HEK293 (cell line): ENCODE measurements around the gene HES7.

Experiments
- MZF1 ChIP-seq: fragments of 450-650 bp; formaldehyde crosslinking; IDR thresholded peaks from 2 replicates; pipeline ENCODE4 v1.5.1; 2017; ENCODE audit warnings: missing biosample characterization, missing genetic modification characterization, borderline replicate concordance
- ZBTB17 ChIP-seq: fragments of 450-650 bp; formaldehyde crosslinking; IDR thresholded peaks from 2 replicates; pipeline ENCODE4 v1.5.1; 2016; ENCODE audit warnings: missing biosample characterization, missing genetic modification characterization
- ZNF10 ChIP-seq: fragments of 450-650 bp; formaldehyde crosslinking; IDR thresholded peaks from 2 replicates; pipeline ENCODE4 v1.5.1; 2017; ENCODE audit warnings: missing biosample characterization, missing genetic modification characterization
- ZNF174 ChIP-seq: fragments of 450-650 bp; formaldehyde crosslinking; IDR thresholded peaks from 2 replicates; pipeline ENCODE4 v1.5.0; 2017; ENCODE audit warnings: missing biosample characterization, mild to moderate bottlenecking, missing genetic modification characterization
- ZNF2 ChIP-seq: fragments of 450-650 bp; formaldehyde crosslinking; IDR thresholded peaks from 2 replicates; pipeline ENCODE4 v1.5.1; 2016; ENCODE audit warnings: missing biosample characterization, missing genetic modification characterization
- ZNF211 ChIP-seq: fragments of 450-650 bp; formaldehyde crosslinking; IDR thresholded peaks from 2 replicates; pipeline ENCODE4 v1.5.1; 2016; ENCODE audit warnings: low read depth, missing biosample characterization, missing genetic modification characterization
- ZNF23 ChIP-seq: fragments of 450-650 bp; formaldehyde crosslinking; IDR thresholded peaks from 2 replicates; pipeline ENCODE4 v1.5.1; 2016; ENCODE audit warnings: missing biosample characterization, missing genetic modification characterization, borderline replicate concordance
- ZNF274 ChIP-seq, 2 experiments: fragments of 200-500 bp in 1 of 2; fragments of 450-650 bp in 1 of 2; sonication (Bioruptor generic) in 1 of 2; formaldehyde crosslinking in 1 of 2; IDR thresholded peaks; 2 replicates each; pipeline versions ENCODE4 v1.5.1 to v1.6.1; 2014 to 2016; ENCODE audit warnings: borderline replicate concordance in 1 of 2, inconsistent platforms in 1 of 2, low read length in 1 of 2, missing biosample characterization in 1 of 2, missing genetic modification characterization in 1 of 2
- TF ChIP-seq, protein P1 (sequence below): fragments of 450-650 bp; formaldehyde crosslinking; IDR thresholded peaks from 2 replicates; pipeline ENCODE4 v1.5.1; 2016; ENCODE audit warnings: missing biosample characterization, missing genetic modification characterization
- TF ChIP-seq, protein P2 (sequence below): fragments of 450-650 bp; formaldehyde crosslinking; IDR thresholded peaks from 2 replicates; pipeline ENCODE4 v1.5.1; 2016; ENCODE audit warnings: missing biosample characterization, missing genetic modification characterization
- TF ChIP-seq, protein P3 (sequence below): fragments of 450-650 bp; formaldehyde crosslinking; IDR thresholded peaks from 2 replicates; pipeline ENCODE4 v1.5.1; 2016; ENCODE audit warnings: missing biosample characterization, missing genetic modification characterization, low read depth

- TF ChIP-seq ZBTB17 (tag by site-specific recombination): no peak
- TF ChIP-seq, protein P1, sequence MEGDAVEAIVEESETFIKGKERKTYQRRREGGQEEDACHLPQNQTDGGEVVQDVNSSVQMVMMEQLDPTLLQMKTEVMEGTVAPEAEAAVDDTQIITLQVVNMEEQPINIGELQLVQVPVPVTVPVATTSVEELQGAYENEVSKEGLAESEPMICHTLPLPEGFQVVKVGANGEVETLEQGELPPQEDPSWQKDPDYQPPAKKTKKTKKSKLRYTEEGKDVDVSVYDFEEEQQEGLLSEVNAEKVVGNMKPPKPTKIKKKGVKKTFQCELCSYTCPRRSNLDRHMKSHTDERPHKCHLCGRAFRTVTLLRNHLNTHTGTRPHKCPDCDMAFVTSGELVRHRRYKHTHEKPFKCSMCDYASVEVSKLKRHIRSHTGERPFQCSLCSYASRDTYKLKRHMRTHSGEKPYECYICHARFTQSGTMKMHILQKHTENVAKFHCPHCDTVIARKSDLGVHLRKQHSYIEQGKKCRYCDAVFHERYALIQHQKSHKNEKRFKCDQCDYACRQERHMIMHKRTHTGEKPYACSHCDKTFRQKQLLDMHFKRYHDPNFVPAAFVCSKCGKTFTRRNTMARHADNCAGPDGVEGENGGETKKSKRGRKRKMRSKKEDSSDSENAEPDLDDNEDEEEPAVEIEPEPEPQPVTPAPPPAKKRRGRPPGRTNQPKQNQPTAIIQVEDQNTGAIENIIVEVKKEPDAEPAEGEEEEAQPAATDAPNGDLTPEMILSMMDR (tag by site-specific recombination): no peak
- TF ChIP-seq, protein P2, sequence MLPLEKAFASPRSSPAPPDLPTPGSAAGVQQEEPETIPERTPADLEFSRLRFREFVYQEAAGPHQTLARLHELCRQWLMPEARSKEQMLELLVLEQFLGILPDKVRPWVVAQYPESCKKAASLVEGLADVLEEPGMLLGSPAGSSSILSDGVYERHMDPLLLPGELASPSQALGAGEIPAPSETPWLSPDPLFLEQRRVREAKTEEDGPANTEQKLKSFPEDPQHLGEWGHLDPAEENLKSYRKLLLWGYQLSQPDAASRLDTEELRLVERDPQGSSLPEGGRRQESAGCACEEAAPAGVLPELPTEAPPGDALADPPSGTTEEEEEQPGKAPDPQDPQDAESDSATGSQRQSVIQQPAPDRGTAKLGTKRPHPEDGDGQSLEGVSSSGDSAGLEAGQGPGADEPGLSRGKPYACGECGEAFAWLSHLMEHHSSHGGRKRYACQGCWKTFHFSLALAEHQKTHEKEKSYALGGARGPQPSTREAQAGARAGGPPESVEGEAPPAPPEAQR (tag by site-specific recombination): no peak
- no peak for TF ChIP-seq ZNF10 (tag by site-specific recombination)
- TF ChIP-seq MZF1 (tag by site-specific recombination): no peak
- no peak for TF ChIP-seq ZNF174 (tag by site-specific recombination)
- no peak for TF ChIP-seq ZNF23
- TF ChIP-seq, protein P3, sequence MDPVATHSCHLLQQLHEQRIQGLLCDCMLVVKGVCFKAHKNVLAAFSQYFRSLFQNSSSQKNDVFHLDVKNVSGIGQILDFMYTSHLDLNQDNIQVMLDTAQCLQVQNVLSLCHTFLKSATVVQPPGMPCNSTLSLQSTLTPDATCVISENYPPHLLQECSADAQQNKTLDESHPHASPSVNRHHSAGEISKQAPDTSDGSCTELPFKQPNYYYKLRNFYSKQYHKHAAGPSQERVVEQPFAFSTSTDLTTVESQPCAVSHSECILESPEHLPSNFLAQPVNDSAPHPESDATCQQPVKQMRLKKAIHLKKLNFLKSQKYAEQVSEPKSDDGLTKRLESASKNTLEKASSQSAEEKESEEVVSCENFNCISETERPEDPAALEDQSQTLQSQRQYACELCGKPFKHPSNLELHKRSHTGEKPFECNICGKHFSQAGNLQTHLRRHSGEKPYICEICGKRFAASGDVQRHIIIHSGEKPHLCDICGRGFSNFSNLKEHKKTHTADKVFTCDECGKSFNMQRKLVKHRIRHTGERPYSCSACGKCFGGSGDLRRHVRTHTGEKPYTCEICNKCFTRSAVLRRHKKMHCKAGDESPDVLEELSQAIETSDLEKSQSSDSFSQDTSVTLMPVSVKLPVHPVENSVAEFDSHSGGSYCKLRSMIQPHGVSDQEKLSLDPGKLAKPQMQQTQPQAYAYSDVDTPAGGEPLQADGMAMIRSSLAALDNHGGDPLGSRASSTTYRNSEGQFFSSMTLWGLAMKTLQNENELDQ (tag by site-specific recombination): no peak
- TF ChIP-seq ZNF274 (IDR thresholded peaks at IDR 0.05; ENCODE audit: low read length): no peak
- TF ChIP-seq ZNF274 (tag by site-specific recombination; IDR thresholded peaks at IDR 0.05; ENCODE audit: borderline replicate concordance): no peak
- no peak for TF ChIP-seq ZNF2
- TF ChIP-seq ZNF211 (tag by site-specific recombination): no peak
Measured at GRCh38 chr17:8087075-8087951, 36.6 kb downstream of the HES7 start, which contains the start of gene ALOX12B.
